Measurements from ENCODE around the gene AFG1L. TPM values are rescaled to one million over a fixed set of nuclear protein-coding genes. Genes with fewer than 3 reads are reported as not detected.

Gene AFG1L
- total RNA-seq, 3 donors from 2014 or later (not counting 1 experiment from before 2014, with no cell fraction given), result 4.8 to 9.2 (median 5.2) TPM

GRCh38 chr6:108355890-108356289 is 61.0 kb downstream of the AFG1L start:
- whole genome bisulfite sequencing (ENCODE audit: insufficient coverage), result 97% methylated on average over 2 of the region's 2 CpGs

GRCh38 chr6:108359901-108360882 is 65.3 kb downstream of the AFG1L start:
- Mint-ChIP-seq H3K4me1 (no peaks in the 10 kb centered on the region), H3K9me3 (no peaks in the 10 kb centered on the region), H3K36me3 (no peaks in the 10 kb centered on the region), H3K4me3 (no peak overlapping the region), H3K27me3 (ENCODE audit: low read depth in 2 of 2) (no peaks in the 10 kb centered on the region), H3K27ac (no peak overlapping the region)
- Histone ChIP-seq H3K4me3 (ENCODE audit: low read length) (no peak overlapping the region), H3K9me3 (ENCODE audit: control insufficient read depth, insufficient read depth, low read length) (no peaks in the 10 kb centered on the region), H3K36me3 (ENCODE audit: control insufficient read depth, insufficient read depth, low read length) (no peaks in the 10 kb centered on the region), H3K27ac (ENCODE audit: low read length) (no peak overlapping the region), H3K27me3 (ENCODE audit: control insufficient read depth, insufficient read depth, low read length) (no peaks in the 10 kb centered on the region), H3K4me1 (ENCODE audit: control insufficient read depth, insufficient read depth, low read length) (no peaks in the 10 kb centered on the region)
- DNase-seq, result peak in 1 of 2 donors; percentile 5
- no peak for ATAC-seq
- WGBS (ENCODE audit: insufficient coverage), result 20% methylated on average over 1 of the region's 5 CpGs
- intact Hi-C loops (cut with micrococcal nuclease), result no loop called here
- TF ChIP-seq, protein P1, sequence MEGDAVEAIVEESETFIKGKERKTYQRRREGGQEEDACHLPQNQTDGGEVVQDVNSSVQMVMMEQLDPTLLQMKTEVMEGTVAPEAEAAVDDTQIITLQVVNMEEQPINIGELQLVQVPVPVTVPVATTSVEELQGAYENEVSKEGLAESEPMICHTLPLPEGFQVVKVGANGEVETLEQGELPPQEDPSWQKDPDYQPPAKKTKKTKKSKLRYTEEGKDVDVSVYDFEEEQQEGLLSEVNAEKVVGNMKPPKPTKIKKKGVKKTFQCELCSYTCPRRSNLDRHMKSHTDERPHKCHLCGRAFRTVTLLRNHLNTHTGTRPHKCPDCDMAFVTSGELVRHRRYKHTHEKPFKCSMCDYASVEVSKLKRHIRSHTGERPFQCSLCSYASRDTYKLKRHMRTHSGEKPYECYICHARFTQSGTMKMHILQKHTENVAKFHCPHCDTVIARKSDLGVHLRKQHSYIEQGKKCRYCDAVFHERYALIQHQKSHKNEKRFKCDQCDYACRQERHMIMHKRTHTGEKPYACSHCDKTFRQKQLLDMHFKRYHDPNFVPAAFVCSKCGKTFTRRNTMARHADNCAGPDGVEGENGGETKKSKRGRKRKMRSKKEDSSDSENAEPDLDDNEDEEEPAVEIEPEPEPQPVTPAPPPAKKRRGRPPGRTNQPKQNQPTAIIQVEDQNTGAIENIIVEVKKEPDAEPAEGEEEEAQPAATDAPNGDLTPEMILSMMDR (IDR thresholded peaks at IDR 0.05), result no peak

More at GRCh38 chr6:108355890-108356289, 61.0 kb downstream of the AFG1L start:
- H3K4me1 ChIP-seq (ENCODE audit: control insufficient read depth, insufficient read depth, low read length), result no peaks in the 10 kb centered on the region
- H3K4me3 ChIP-seq (ENCODE audit: low read length), result no peak overlapping the region
- H3K9me3 ChIP-seq (ENCODE audit: control insufficient read depth, insufficient read depth, low read length), result no peaks in the 10 kb centered on the region
- no peak overlapping the region for H3K27ac Mint-ChIP-seq
- H3K36me3 Mint-ChIP-seq, result no peaks in the 10 kb centered on the region
- no peaks in the 10 kb centered on the region for H3K27me3 ChIP-seq (ENCODE audit: control insufficient read depth, insufficient read depth, low read length)
- ATAC-seq (no peak), DNase-seq (no peak)
- H3K27me3 Mint-ChIP-seq (ENCODE audit: low read depth in 2 of 2), result no peaks in the 10 kb centered on the region
- H3K36me3 ChIP-seq (ENCODE audit: control insufficient read depth, insufficient read depth, low read length), result no peaks in the 10 kb centered on the region
- TF ChIP-seq, protein P1 (IDR thresholded peaks at IDR 0.05), result no peak
- no peaks in the 10 kb centered on the region for H3K4me1 Mint-ChIP-seq
- H3K4me3 Mint-ChIP-seq, result no peak overlapping the region
- intact Hi-C loops (cut with micrococcal nuclease), result no loop called here
- no peak overlapping the region for H3K27ac ChIP-seq (ENCODE audit: low read length)
- no peaks in the 10 kb centered on the region for H3K9me3 Mint-ChIP-seq

DNA sequence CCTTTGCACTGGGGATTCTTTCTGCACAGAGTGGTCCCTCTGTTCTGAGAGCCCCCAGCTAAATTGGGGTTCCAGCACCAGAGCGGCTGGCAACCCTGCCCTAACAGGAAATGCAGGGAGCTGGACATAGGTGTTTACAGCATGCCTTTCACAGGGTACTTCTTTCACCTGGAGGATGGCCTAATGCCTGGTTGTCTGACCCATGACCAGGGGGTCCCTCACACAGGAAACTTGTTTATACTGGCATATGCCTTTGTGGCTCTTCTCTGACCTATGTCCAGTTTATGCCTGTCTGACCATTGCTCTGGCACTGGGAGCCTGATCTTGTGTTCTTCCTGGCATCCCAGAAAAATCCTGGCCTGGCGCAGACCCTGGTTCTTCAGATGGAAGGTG is 66.1 kb downstream of the AFG1L start:
- Mint-ChIP-seq H3K27me3 (ENCODE audit: low read depth in 2 of 2) (no peaks in the 10 kb centered on the region), H3K4me3 (no peak overlapping the region), H3K27ac (no peak overlapping the region), H3K9me3 (no peaks in the 10 kb centered on the region), H3K4me1 (no peaks in the 10 kb centered on the region), H3K36me3 (no peaks in the 10 kb centered on the region)
- Histone ChIP-seq H3K27me3 (ENCODE audit: control insufficient read depth, insufficient read depth, low read length) (no peaks in the 10 kb centered on the region), H3K27ac (ENCODE audit: low read length) (no peak overlapping the region), H3K9me3 (ENCODE audit: control insufficient read depth, insufficient read depth, low read length) (no peaks in the 10 kb centered on the region), H3K4me1 (ENCODE audit: control insufficient read depth, insufficient read depth, low read length) (no peaks in the 10 kb centered on the region), H3K36me3 (ENCODE audit: control insufficient read depth, insufficient read depth, low read length) (no peaks in the 10 kb centered on the region), H3K4me3 (ENCODE audit: low read length) (no peak overlapping the region)
- intact Hi-C loops (cut with micrococcal nuclease), result no loop called here
- TF ChIP-seq, protein P1 (IDR thresholded peaks at IDR 0.05), result no peak
- ATAC-seq (no peak), DNase-seq (no peak)
- 80% methylated on average over 2 of the region's 2 CpGs for WGBS (ENCODE audit: insufficient coverage)
